NCI-H2227 (cell line): ENCODE results near the gene TMEM212.

Experiments used
- DNase-seq: peaks from one replicate; lab custom pipeline; 2025; ENCODE audit not compliant: unreplicated experiment; lab: John Stamatoyannopoulos, UW

The TMEM212 gene

DNA sequence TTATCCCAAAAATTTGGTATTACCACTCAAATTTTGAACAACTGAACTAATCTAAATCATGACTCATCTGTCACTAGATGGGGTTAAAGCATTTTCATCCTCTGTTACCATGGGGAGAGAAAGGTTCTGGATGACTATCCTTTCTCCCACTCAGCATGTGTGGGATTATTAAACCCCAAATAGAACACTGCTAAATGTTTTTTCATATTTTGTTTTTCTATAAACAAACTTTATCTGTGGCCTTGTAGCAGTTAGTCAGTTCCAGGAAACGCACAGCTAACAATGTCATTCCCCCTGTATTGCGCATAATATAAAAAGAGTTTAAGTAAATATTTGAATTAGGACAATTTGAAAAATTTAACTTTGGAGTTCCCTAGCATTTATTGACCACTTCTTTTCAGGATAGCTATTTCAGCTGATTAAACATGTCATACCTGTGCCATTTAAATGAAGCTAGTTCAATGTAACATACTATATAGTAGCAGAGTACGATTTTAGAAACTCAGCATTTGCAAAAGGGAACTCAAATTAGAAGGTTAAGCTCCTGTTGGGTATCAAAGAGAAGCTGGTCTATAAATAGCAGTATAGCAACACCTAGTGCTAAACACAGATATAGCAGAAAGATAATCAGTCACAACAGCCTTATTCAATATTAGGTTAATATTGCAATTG is 9.2 kb upstream of the TMEM212 start:
- peak; percentile 12 for DNase-seq

DNA sequence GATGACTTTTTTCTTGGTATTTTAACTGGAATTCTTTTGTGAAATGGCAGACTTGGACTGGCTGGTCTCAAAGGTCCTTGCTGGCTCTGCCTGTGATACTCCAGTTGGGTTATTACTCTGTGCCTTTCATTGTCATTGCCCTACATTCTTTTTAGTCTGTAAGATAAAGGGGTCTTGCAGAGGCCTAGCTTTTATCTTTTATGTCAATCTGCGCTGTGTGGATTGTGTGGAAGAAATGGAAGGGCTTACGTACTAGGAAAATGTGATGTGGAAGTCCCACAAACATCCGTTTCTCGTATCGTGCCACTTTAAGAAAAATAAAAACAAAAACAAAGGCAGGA is 8.7 kb upstream of the TMEM212 start:
- no peak for DNase-seq

DNA sequence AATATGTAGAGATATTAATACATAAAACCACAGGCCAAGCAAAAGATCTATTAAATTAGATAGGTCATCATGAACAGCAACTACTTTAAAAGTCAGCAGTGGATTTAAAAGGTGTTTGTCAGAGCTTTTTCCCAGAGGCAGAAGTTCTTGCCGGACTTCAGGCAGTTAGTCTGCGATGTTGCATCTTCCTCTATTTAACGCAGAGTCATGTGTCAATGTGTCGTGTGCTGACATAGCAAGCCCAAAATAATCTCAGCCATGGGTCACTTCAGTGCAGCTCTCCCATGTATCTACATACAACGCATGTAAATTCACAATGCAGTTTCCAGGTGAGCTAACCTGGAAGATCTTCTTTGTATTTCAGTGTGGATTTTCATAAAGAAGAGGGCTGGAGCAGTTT is 8.0 kb upstream of the TMEM212 start:
- DNase-seq: no peak

DNA sequence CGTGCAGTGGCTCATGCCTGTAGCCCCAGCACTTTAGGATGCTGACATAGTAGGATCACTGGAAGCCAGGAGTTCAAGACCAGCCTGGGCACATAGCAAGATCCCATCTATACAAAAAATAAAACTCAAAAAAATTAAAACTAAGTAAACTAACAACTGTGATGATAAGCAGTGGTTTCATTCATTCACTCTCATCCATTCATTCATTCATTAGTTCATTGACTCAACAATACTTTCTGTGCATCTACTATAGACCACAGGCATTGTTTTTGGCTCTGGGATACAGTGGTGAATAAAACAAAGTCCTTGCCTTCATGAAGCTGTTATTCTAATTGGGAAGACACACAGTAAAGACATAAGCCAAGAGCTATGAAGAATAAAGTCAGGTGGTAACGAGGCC is 7.5 kb upstream of the TMEM212 start:
- no peak for DNase-seq

DNA sequence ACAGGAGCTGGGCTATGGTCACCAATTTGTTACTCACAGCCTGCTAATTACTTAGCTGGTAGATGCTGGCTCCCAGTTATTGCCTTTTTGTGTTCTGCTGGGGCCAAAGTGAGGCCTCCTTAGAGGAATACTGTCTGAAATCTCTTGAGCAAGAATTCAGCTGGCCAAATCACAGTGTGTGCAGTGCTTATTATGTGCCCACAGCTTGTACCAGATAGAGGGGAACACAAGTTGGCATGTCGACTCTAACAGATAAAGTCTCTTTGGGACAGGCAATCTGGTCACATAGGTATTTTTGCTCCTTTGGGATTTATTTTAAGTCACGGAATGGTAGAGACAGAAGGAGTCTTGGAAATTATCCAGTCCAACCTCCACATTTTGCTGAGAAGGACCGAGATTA is 6.3 kb upstream of the TMEM212 start:
- DNase-seq: no peak

DNA sequence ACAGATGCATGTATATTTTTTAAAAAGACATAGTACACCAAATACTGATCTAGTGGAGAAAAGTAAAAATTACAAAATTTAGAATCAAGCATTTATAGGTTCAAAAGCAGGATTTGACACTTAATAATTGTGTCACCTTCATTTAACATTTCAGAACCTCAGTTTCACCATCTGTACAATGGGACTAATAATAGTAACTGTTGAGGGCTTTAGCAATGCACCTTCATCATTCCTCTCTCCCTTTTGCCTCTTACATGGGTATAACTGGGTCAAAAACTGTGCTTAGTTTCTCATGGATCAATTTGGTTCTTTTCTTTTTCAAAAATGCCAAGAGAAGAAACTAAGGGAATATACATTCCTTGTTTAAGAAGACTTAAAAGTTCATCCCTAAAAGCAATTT is 5.5 kb upstream of the TMEM212 start:
- DNase-seq: no peak

DNA sequence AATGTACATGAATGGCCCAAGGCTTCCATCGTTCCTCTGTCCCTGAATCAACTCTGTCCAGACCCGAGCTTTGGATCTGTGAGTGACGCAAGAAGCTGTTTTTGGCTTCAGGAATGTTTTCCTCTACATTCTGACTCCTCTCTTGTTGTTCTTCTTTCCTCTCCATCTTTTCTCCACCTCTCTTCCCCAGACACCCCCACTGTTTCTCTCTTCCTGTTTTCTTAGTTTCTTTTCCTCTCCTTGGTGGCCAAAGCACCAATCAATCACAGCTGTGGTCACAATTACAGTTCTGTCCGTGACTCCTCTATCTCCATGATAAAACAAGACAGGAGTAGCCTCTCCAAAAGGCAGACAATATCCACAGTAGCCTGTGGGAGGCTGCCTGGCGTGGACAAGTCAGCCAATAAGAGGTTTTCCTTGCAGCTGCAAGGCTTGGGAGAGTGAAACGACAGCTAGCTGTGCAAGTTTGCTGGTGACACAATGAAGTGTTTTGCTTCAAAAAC is 4.9 kb upstream of the TMEM212 start:
- peak; percentile 56 for DNase-seq

DNA sequence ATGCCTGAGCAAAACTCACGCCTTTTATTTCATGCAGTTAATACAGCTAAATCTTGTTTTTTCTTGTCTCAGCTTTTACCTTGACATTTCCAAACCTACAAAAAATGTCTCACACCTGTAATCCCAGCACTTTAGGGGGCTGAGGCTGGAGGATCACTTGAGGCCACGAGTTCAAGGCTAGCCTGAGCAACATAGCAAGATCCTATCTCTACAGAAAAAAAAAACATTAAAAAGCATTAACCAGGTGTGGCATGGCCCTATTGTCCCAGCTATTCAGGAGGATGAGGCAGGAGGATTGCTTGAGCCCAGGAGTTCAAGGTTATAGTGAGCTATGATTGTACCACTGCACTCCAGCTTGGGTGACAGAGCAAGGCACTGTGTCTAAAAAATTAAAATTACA is 3.9 kb upstream of the TMEM212 start:
- no peak for DNase-seq

DNA sequence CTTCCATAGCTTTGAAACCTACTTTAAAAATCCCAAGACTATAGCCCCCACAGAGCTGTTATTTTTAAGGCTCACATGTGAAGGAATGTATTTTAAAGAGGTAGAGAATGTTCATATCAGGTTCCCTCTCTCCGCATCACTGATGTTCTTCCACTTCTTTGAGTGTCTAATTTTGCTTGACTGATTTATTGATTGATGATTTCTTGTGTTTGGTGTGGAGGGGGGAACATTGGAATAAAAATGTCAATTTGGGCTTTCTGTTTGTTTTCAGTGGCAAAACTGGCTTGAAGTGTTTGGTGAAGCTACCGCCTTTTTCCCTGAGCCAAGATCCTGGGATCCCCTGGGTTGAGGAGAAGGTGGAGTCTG is 2.7 kb upstream of the TMEM212 start:
- no peak for DNase-seq

DNA sequence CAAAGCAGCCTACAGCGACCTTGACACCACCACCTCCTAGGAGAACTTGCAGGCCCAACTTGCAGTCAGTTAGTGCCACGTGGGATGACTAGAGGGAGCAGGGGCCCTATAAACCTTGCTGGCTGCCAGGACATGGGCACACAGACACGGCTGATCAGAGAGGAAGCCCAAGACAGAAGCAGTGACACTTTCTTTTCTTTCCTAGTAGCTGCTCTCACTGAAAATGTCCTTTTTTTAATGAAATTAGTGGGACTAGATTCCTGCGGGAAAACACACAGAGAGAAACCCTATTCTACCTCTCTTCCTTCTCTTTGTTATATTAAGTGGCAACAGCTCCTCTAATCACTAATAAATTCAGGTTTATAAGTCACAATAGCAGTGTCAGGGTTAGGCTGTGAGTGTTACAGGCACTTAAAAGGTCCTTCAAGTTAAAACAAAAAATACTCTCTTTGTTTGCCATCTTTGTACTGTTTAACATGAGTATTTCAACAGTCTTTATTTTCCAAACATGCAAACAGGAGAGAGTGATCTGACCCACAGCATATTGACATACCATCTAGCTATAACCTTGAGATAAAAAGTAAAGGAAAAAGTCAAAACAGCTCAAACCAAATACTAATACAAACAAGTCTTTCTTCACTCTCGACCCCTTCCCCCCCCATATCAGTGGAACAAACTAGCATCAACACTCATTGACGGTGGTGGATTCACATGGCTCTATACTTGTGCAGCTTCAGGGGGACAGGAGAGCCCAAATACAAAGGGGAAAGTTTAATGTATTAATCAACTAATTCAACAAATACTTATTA is 2.1 kb upstream of the TMEM212 start:
- DNase-seq: no peak

DNA sequence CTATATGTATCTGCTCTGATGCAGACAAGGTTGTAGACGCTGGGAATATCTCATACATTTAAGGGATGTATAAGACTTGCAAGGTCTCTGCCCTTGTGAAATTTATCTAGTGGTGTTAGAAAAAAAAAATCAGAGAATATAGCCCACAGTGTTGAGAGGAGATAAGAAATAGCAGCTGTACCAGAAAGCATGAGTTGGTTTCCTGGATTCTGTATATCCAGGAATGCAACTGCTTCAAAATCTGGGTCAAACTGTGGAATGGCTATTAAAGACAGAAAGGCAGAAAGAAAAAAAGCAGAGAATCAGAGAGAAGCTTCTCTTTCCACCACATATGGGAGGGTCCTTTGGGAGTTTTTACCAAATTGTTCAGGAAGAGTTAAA is 1.5 kb upstream of the TMEM212 start:
- no peak for DNase-seq

DNA sequence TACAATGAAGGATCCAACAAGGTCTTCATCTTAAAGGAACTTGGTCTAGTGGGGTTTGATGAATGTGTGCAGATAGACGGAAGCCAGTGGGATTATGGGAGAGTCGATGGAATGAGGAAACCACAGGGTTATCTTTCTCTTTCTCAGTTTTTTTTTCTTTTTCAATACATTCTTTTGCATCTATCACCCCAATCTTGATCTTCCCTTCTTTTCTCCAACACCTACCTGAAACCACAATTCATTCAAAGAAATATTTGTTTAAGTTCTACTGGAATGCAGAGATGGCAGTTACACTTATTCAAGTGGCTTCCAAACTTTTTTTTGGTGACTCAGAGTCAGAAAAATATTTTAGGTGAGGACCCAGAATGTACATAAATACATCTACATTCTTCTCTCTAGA is 1.7 kb downstream of the TMEM212 start:
- no peak for DNase-seq

DNA sequence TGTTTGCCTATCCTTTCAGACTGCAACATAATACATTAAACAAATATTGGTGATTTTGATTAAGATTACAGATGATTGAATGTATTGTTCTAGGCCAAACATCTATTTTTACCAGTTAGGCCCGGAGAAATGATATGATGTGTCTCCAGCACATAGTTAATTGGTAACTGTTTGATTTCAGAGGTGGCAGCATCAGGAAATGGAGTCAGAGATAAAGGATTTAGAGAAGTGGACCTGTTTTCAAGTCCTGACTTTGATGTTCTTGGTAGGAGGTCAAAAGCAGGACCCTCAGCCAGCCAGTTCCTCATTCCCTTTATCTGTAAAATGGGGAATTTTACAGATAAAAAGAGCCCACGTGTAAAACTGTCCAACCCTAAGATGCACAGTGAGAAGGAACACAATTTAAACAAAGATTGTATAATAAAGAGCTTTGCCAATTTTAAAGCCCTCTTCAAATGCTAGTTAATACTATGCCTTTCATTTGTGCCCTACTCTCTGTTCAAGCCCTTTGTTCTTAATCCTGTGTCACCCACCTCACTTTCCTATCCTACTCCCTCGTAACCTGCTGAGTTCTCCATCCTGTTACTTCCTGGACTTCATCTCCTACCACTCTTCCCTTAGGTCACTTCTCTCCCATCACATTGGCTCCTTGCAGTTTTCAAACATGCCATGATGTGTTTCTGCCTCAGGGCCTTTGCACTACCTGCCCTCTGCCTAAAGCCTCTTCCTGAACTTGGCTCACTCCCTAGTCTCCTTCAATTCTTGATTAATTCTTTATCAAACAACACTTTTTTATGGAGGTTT is 2.5 kb downstream of the TMEM212 start:
- no peak for DNase-seq

DNA sequence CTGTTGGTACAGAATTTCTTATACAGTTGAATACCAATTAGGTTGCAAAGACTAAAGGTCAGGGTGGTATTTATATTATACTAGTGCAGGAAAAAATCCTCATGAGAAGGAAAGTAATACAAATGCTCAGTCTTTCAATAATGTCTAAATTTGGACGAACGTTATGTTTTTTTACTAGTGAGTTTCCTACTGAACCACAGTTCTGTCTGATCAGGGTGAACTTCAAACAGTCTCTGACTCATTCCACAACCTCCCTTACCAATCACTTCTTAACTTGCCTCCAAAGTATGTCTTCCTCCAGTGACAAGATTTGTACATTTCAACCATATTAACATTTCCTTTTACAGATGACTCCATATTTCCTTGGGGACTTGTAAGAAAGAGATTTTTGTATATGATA is 3.4 kb downstream of the TMEM212 start:
- DNase-seq: no peak

DNA sequence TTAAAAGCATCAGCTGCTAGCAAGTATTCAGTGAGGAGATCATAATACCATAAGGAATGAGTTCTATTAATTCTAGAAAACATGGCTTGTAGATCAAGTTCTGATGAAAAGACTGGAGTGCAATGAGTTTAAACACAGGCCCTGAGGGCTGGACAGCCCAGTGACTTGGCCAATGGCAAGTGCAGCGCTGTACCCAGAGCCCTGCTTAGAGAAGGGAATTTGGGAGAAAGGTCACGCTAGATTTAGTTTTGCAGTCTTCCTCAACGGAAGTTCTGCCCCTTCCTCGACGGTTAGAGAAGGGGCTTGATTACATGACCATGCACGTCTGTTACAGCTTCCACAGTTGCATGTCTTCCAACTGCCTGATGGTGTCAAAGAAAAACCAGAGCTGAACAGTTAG is 4.0 kb downstream of the TMEM212 start:
- no peak for DNase-seq

DNA sequence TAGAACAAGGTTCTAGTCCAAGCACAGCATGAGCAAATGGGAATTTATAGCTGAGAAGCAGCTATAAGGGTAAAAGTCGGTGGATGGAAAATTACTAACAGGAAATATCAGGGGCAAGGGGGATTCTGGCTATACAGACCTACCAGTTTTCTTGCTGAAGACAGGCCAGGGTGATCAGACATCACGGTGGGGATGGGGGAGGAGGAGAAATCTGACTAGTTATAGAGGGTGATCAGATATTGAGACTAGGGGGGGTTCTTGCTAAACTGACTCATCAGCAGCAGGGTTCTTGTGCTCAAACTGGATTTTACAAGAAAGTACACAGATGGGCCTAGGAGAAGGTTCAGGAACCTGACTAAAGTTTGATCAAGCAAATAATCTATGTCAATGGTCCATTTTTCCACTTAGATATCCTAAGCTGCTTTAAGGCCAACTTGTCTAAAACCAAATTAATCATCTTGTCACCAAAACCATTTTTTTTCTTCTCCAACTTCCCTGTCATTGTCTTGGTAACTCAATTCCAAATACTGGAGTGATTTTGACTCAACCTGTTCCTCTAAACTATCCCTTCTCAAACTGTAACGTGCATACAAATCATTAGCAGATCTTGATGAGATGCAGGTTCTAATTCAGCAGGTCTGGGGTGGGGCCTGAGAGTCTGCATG is 4.6 kb downstream of the TMEM212 start:
- no peak for DNase-seq

DNA sequence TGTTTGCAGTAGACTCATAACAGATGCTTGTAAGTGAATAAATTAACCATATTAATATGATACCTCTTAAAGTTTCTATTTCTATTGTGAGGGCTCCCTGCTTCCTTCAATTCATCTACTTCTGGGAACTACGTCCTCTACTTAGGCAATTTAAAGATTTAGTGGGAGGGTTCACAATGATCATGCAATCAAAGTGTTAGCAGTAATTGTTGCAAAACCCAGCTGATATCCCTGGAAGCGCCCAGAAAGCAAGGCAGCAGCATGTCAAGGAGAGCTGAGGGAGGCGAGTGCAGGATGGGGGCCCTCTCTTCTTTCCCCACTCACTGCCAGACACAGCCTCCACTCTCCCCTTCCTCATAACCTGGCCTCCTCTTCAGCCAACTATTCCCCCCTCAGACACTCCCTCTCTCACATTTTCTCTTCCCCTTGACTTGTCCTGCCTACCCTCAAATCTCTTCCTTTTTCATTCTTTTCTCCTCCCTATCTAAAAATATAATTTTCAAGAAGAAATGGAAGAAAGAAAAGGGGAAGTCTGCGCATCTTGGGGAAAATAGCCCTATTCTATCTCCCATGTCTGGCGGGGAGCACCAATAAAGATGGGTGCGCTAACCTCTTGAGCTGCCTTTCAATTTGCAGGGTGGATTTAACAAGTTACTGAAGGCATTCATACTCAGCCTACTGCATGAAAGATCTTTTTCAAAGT is 6.6 kb downstream of the TMEM212 start:
- DNase-seq: no peak

DNA sequence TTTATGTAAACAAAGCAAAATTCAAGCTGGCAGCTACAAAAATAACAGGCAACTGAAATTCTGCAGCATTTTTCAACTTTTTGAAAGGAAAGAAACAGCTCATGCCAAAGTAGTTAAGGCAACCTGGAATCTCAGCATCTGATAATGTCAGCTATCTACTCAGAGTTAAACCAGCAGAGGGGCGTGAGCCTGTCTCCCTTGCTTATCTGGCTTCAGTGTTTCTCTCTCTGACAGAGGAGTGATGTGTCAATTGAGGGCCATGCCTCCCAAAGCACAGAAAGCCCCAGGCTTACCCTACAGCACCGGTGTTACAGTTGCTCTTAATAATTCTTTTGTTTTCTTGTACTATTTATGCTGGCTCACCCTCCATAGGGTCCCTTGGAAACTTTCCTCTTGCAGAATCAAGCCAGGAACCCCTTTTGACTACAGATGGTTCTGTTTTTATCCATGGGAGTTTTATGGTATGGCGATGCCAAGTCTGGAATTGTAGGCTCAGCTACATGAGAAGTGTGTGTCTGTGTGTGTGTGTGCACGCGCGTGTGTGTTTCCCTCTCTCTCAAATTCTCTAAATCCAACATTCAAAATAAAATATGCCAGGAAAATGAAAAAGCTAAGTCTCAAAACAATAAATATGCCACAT is 7.3 kb downstream of the TMEM212 start:
- no peak for DNase-seq

DNA sequence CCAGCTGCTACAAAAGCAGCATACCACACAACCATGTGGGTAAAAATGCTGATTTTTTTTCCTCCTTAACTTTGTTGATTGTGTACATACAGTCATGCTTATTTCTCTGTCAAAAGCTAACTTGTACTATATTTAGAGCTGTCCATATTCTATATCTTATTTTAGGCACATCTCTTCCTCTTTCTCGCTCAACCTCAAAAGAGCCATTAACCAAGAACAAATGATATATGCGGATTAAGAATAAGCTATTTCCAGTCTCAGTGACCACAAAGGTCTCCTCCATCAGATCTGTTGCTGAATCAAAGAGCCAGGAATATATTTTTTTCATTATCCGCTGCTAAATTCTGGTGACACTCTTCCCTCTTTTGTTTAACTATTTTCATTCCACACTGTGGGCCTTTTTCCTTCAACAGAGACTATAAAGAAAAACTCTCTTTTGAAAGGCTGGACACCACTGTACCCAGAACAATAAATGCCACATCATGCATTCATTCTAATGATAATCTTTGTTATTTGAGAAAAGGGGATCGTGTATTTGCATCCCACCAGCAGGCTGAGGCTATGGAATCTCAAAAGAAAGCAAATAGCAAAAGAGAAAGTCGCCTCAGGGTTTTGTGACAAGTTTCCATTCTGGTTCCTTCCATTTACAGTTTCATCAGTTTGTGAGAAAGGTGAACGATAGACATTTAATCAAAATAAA is 8.0 kb downstream of the TMEM212 start:
- no peak for DNase-seq

DNA sequence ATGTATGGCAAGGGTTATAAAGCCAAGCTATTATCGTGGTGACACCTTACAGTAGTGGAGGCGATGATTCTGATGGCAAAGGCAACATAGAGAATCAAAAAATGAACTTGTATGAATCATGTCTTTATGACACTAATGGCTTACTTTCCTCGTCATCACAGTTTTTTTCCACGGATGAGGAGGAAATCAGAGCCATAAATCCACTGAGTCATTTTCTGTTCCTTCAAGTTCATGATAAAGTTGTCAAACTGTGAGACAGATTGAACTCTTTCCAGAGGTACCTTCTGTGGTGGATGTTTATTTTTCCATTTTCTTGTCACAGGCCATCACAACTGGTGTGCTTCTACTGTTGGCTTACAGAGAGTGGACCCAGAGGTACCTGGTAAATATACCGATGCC is 8.5 kb downstream of the TMEM212 start:
- DNase-seq: no peak
